GM03348 (cell line): ENCODE measurements around the gene ZNF547.

Experiments used
- DNase-seq: peaks from one replicate; pipeline ENCODE4 v3.0.0; 2012; ENCODE audit warnings: low spot score

The ZNF547 gene

DNA sequence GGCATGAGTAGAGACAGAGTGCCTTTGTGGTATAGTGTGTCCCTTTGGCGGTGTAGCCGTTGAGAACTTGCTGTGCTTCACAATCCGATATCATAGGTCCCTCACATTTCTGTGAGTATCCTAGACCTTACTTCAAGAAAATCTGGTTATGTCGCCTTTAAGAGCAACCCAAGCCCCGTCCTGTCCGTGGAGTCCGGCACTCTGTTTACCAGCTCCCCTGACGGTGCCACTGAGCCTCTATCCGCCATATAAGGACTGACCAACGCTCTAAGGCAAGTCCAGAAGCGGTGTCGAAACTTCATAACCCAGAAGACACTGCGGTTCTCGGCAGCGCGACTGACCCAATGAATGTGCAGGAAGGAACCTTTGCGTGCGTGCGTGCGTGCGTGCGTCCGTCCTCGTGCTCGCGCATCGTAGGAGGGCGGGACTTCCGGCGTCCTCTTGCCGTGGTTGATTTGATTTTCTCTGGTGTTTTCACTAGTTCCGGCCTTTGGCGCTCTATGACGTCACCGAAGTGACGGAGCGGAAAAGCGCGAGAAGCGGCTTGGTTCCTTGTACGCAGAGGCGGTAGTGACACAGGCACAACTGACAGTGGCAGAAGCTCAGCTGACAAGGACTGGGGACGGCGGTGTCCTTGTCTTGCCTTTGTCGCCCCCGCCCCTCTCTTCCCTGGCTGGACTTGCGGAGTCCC lies at the start of gene ZNF547, which contains the start of gene TRAPPC2B:
Gene ZNF547, plus strand, starts transcription at position 555 of the 691 bp plus-strand sequence. CDS start 5,005 bp downstream, outside the sequence.
Gene TRAPPC2B, plus strand, starts transcription at position 555 of the 691 bp plus-strand sequence. CDS start 1,283 bp downstream, outside the sequence.
- DNase-seq = peak; percentile 95

DNA sequence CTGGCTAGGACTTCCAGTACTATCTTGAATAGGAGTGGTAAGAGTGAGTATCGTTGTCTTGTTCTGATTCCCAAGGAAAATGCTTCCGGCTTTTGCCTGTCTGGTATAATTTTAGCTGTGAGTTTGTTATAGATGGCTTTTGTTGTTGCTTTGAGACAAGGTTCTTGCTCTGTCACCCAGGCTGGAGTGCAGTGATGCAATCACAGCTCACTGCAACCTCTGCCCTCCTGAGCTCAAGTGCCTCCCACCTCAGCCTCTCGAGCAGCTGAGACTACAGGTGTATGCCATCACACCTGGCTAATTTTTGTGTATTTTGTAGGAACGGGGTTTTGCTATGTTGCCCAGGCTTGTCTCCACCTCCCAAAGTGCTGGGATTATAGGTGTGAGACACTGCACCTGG lies 49.2 kb upstream of the ZNF547 start:
- DNase-seq = no peak

DNA sequence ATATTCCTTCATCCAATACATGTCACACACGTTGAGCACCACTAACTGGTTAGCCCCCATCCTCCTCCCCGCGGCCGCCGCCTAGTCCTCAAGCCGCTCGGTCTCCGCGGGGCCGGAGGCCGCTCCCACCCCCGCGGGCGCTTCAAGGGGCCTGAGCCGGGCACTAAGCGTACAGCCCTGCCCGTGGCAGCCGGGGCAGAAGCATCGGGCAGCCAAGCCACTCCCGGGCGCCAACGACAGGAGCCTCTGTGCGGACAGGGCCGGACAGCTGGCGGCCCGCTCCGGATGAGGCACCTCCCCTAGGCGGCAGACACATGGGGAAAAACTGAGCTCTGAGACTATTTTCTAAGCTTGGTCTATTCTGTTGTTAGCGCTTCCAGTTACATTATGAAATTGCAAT lies 45.8 kb upstream of the ZNF547 start:
- no peak for DNase-seq

DNA sequence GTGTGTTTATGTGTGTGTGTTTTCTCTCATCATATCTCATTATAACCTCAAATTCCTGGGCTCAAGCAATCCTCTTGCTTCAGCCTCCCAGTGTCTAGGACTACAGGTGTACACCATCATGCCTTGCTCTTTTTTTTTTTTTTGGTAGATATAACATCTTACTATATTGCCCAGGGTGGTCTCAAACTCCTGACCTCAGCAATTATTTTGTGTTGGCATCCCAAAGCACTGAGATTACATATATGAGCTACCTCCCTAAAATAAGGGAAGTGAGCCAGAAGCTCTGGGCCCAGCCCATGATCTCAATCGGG lies 43.5 kb upstream of the ZNF547 start:
- no peak for DNase-seq

DNA sequence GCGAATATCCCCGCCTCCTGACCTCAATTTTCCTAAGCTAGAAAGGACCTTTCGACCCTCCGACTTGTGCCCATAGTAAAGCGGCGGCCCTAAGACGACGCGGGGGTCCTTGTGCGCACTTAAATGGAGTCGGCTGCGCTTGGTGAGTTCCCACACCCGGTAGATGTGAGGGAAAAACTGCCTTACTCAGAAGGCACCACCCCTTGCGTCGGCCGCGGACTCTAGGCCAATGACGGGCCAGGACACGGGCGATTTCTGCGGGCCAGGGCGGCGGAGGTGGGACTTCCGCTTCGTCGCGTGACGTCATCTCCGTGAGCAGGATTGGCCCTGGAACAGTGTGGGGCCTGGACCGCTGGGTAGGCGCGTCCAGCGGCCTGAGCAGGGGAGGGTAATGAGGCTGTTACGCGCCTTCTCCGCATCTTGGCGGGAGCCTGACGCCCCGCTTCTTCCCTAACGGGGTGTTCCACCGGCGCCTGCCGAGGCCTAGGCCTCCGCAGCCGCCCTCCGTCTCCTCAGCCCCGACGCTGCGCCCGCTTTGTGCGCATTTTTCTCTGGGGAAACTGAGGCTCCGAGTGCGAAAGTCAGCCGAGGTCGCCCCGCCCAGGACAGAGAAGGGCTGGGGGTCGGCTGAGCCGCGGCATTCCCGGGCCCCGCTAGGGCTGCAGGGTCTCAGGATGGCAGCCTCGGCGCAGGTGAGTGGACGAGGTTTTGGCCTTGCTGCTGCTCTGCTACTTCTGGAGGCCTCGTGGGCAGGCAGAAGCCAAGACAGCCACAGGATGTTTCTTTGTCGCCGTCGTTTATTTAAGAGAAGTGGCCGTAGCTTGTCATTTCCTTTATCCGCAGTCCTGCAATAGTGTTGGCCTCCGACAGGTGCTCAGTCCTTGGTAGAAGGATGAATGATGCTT lies 42.9 kb upstream of the ZNF547 start, which contains the start of gene ZNF543:
Gene ZNF543, plus strand, starts transcription at position 293 of the 905 bp plus-strand sequence. Its CDS starts 382 bp downstream, at position 675.
- DNase-seq = peak; percentile 97

DNA sequence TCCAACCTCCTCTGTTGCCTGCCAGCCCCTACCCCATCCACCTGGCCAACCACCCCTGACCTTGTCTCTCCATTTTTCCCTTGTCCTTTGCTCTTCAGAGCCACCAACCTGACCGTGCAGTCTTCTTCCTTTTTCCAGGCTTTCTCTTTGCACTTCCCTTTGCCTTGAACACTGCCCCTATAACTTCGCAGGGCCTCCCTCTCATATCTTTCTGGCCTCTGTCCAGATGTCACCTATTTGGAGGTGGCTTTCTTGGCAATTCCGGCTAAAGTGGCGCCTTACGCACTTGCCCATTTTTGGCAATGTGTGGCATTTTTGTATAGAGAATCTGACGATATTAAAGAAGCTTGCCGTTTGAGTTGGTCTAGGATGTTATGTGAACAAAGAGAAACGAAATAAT lies 42.2 kb upstream of the ZNF547 start:
- DNase-seq = no peak

DNA sequence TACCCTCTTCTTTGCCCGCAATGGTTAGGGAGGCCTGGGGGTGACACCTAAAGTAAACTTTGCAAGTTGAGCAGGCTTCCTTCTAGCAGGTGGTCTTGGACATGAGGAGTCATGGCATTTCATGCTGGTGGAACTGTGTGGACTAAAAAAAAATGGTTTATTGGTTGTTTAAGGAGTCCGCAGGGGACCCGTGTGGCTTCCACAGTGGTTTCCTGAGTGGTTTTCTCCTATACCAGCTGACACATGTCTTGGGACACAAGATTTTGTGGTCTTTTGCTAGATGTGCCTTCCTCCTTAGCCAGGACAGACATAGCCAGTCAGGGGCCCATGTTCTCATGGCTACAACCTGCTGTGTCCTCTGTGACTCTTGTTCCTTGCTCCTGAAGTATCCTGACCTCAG lies 41.6 kb upstream of the ZNF547 start:
- no peak for DNase-seq

DNA sequence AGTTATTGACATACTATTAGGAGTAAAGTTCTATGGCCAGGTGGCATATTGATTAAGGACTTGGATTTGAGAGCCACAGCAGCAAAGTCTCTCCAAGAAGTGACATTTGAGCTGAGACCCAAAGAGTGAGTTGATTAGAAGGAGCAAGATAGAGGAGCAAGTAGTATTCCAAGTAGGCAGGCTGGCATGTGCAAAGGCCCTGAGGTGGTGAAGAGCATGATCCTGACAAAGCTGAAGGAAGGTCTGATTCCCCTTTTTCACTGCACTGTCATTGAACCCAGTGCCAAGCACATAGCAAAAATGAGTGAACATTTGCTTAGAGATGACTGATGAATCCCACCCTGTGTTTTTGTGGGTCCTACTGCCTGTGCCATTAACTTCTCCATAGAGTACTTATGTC lies 38.4 kb upstream of the ZNF547 start:
- no peak for DNase-seq

DNA sequence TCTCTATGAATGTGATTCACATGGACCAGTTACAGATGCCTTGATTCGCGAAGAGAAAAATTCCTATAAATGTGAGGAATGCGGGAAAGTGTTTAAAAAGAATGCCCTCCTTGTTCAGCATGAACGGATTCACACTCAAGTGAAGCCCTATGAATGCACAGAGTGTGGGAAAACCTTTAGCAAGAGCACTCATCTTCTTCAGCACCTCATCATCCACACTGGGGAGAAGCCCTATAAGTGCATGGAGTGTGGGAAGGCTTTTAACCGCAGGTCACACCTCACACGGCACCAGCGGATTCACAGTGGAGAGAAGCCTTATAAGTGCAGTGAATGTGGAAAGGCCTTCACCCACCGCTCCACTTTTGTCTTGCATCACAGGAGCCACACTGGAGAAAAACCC lies 35.4 kb upstream of the ZNF547 start:
- no peak for DNase-seq

DNA sequence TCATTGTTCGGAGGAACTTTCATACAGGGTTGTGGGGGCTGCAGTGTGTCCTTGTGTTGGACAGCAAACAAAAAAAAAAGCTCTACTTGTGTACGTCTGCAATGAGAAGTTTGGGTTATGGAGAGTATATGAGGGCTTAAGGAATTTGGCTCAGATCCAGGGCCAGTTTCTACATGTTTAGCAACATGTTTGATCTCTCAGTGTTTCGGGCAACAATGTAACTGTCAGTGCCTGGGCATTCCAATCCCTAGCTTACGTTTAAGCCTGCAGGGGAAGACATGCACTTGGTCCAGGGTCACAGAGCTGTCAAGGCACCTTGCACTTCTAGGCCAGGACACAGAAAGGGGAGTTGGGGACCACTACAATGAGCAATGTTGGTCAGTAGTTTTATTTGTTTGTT lies 29.2 kb upstream of the ZNF547 start:
- no peak for DNase-seq

DNA sequence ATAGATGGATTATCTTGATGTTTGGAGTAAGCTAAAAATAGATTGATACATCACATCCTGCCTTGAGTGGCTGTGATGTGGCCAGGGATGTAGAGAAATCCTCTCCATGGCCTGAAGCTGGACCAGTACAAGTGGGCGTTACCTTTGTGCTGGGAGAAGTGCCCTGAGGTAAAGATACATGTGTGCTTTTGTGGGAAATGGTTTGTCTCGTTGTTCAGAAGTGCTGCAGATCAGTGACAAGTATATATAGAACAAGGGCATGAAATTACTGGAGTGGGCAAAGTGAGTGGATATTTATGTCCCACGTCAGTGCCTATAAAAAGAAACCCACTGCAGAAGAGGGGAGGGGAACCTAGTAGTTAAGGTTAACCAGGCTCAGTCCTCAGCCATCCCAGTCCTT lies 24.5 kb upstream of the ZNF547 start:
- DNase-seq = no peak

DNA sequence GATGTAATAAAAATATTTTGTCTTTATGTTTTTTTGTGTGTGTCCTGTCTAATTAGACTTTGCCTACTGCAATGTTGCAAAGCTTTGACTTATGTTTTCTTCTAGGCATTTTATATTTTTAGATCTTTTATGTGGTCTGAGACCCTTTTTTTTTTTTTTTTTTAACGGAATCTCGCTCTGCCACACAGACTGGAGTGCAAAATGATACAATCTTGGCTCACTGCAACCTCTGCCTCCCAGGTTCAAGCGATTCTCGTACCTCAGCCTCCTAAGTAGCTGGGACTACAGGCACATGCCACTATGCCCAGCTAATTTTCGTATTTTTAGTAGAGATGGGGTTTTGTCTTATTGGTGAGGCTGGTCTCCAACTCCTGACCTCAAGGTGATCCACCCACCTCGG lies 20.8 kb upstream of the ZNF547 start:
- DNase-seq = no peak

DNA sequence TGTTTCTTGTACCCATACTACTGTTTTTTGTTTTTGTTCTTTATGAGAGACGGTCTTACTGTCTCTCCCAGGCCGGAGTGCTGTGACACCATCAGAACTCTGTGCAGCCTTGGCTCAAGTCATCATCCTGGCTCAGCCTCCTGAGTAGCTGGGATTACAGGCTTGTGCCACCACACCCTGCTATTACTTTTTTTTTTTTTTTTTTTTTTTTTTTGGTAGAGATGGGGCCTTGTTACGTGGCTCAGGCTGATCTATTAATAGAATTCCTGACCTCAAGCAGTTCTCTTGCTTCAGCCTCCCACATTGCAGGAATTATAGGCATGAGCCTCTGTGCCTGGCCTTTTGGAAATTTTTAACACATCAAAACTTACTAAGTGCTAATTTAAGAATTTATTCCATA lies 15.2 kb upstream of the ZNF547 start:
- peak; percentile 59 for DNase-seq

DNA sequence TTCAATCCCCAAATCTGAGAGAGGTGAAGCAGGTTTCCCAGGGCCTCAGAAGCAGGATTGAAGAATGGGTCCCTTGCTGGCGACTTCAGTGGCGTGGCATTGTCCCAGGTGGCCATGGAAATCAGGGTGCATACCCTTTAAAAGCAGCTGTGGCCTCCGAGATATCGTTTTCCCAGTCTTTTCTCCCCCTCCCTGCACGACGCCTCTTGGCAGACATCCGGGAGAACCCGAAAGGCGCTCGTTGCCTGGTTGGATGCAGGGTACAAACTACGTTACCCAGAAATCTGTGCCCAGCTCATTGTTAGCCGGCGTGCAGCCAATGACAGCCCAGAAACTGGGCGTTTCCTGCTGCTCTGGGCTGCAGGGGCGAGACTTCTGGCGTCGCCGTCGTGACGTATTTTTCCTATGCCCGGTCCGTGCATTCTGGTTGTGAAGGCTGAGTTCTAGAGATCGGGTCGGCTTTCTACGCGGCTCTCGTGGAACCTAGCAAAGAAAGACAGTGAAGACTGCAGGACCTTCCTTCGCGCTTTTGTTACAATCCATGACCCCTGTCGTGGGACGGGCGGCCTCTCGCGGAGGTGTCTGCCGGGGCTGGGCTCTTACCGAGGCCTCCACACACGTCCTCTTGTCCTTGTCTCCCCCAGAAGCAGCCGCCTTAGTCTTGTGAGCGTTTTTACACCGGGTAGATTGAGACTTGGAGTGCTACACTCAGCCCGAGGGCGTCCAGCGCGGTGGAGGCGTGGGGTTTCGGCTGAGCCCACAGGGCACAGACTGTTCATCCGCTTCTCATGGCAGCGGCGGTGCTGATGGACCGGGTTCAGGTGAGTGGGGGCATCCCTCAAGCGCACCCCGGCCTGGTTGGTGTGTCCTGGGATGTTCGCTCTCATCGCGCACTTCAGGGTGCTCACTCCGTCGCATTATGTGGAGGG lies 12.2 kb upstream of the ZNF547 start, which contains the start of gene ZNF304:
Gene ZNF304, plus strand, starts transcription at position 395 of the 929 bp plus-strand sequence. Its CDS starts 394 bp downstream, at position 789.
- peak; percentile 95 for DNase-seq

DNA sequence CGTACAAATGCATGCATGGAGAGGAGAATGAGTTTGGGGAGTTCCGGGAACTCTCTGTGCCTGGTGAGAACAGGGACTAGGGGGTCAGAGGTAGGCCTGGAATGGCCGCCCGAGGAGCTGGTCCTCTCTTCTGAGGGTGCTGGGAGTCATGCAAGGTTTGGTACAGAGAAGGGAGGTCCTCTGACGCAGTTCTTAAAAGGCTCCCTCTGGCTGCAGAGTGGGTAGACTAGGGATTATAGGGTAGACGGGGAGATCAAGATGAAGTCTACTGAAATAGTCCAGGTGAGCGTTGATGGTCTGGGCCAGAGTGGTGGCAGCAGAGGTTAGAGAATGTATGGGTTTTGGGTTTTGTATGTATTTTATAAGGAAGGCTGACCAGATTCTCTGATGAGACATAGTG lies 11.5 kb upstream of the ZNF547 start:
- peak; percentile 24 for DNase-seq

DNA sequence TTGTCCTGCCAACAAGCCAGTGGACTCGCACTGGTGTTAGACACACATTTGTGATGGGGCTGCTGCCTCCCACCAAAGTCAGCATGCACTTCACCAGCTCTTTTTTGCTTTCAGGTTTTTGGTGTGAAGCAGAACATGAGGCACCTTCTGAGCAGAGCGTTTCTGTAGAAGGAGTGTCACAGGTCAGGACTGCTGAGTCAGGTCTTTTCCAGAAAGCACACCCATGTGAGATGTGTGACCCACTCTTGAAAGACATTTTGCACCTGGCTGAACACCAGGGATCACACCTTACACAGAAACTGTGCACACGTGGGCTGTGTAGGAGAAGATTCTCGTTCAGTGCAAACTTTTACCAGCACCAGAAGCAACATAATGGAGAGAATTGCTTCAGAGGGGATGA lies 7.4 kb upstream of the ZNF547 start:
- DNase-seq = no peak

DNA sequence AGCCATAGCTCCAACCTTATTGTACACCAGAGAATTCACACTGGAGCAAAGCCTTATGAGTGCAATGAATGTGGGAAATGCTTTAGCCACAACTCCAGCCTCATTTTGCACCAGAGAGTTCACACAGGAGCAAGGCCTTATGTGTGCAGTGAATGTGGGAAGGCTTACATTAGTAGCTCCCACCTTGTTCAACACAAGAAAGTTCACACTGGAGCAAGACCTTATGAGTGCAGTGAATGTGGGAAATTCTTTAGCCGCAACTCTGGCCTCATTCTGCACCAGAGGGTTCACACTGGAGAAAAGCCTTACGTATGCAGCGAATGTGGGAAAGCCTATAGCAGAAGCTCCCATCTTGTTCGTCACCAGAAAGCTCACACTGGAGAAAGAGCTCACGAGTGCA lies 5.9 kb upstream of the ZNF547 start:
- no peak for DNase-seq

DNA sequence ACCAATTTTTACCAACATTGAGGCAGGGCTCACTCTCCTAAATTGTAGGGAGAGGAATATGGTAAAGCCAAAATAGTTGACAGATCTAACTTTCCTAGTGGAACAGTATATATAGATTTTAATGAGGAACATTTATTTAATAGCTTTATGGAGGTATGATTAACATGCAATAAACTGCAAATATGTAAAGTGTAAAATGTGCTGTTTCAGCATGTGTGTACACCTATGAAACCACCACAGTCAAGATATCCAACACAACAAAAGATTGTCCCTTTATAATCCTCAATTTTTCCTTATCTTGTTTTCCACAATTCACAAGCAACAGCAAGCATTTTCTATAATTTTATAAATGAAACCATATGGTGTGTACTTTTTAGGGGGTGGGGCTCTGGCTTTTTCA lies 4.1 kb upstream of the ZNF547 start:
- no peak for DNase-seq

DNA sequence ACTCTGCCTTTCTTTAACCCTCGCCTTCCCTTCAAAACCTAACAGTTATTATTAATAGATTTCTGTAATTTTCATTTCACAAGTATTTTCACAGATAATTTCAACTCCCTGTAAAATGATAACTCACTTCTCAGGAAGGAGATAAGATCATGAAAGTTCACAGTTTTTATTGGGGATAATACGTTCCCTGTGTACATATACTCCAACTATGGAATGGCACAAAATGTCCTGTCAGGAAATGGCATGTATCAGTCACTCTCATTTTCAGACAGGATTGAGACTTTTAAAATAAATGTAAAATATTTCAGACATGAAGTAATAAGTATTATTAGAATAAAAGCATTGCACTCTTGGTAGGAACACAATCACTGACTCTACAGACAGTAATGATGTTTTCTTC lies 932 bp upstream of the ZNF547 start:
- no peak for DNase-seq

DNA sequence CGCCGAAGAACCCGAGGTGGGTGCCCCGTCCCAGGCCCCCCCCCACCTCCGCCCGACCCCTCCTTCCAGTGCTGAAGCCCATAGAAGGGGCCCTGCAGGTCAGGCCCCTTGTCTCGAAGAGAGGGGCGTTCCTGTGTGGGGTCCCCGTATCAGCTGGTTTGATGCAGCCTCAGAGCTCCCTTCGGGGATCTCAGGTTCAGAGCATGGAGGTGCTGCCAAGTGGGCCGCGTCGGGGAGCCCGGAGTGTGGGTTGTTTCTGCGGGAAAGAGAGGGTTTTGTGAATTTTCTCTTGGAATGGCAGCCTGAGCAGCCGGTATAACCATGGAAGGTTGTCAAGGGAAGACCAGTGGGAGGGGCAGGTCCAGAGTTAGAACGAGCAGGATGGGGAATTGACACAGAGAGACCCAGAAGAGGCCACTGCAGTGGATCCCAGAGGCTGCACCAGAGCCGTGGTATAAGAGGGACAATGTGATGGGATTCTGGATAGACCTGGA lies 384 bp downstream of the ZNF547 start:
- peak; percentile 46 for DNase-seq

DNA sequence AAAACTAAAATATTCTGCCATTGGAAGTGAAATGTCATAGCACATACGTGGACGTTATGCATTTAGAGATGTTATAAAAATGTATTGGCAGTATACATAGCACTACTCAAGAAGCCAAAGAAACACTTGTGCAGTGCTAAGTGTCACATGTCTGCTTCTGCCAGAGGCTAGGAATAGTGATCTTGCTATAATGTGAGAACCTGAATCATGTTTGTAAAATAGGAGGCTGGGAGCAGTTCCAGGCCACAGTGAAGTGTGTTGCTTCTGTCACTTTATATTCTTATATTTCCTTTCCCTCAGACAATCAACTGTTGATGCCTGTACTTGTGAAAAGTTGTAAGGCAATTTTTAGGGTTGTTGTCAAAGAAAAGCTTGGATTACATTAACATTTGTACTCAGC lies 3.4 kb downstream of the ZNF547 start:
- no peak for DNase-seq

DNA sequence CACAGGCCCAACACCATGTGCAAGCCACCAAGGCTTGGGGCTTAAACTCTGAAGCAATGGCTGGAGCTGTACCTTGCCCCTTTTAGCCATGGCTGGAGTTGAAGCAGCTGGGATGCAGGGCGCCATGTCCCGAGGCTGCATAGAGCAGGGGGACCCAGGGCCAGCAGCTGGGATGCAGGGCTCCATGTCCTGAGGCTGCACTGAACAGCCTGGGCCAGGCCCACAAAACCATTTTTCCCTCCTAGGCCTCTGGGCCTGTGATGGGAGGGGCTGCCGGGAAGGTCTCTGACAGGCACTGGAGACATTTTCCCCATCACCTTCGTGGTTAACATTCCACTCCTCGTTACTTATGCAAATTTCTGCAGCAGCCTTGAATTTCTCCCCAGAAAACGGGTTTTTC lies 10.8 kb downstream of the ZNF547 start:
- DNase-seq = no peak
